Transverse colon (tissue), 4 donors: ENCODE results near the gene TAMALIN.

Experiments used
- CTCF ChIP-seq, 5 experiments: fragments of 200-600 bp in 3 of 5; fragments of 450-650 bp in 2 of 5; sonication (generic) in 3 of 5; IDR thresholded peaks; 1 replicate in 2 of 5; 2 replicates in 3 of 5; pipeline ENCODE4 v1.5.1; 2016 to 2017; ENCODE audit warnings: antibody characterized with exemption in 5 of 5, inconsistent platforms in 3 of 5, mild to moderate bottlenecking in 2 of 5, moderate library complexity in 1 of 5
- EP300 ChIP-seq: sonication (generic); formaldehyde crosslinking; IDR thresholded peaks from one replicate; pipeline ENCODE4 v1.6.1; 2017; ENCODE audit warnings: antibody characterized with exemption, low read depth
- POLR2AphosphoS5 ChIP-seq, 3 donors: sonication (generic); formaldehyde crosslinking; IDR thresholded peaks; one replicate each; pipeline ENCODE4 v1.6.1; 2016; ENCODE audit warnings: antibody characterized with exemption in 3 of 3

DNA sequence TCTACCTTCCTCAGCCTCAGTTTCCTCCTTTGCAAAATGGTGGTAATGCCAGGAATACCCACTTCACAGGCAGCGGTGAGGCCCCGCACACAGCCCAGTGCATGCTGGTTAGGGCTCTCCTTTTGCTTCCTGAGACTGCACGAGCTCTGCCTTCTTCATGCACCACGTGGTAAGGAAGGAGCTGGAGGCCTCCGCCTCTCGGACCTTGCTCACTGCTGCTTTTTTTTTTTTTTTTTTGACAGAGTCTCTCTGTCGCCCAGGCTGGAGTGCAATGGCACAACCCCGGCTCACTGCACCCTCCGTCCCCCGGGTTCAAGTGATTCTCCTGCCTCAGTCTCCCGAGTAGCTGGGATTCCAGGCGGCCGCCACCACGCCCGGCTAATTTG lies 18.1 kb downstream of the TAMALIN start:
- no peak for TF ChIP-seq CTCF (IDR thresholded peaks at IDR 0.05)
- no peak for TF ChIP-seq EP300
- peak; percentile 65 to 78 (median 77) for TF ChIP-seq POLR2AphosphoS5 (IDR thresholded peaks at IDR 0.05)
